Ureter (tissue), 1 donor: Measurements from ENCODE around the gene POLR2L. TPM values are rescaled to one million over a fixed set of nuclear protein-coding genes. Genes with fewer than 3 reads are reported as not detected.

Source experiments
- DNase-seq: peaks from one replicate; pipeline ENCODE4 v3.0.0-alpha.2; 2020; ENCODE audit warnings: low spot score
- total RNA-seq: library from RNA; stranded (reverse); gene quantifications from one replicate; pipeline ENCODE4 v1.2.4, GENCODE V29; 2023
- donor health status: DM: yes; HTN: yes; CAD: no.

Gene POLR2L
- total RNA-seq, 1 donor from 2014 or later: 112 TPM

GRCh38 chr11:826836-827145 is 15.5 kb downstream of the POLR2L start:
- DNase-seq: no peak

- DNase-seq: no peak
These were observed 16.1 kb downstream of the POLR2L start for GRCh38 chr11:826227-826621.

- no peak for DNase-seq
These were observed 16.7 kb downstream of the POLR2L start for GRCh38 chr11:825366-826226.

- no peak for DNase-seq
These were observed 17.4 kb downstream of the POLR2L start for GRCh38 chr11:824942-825341.

GRCh38 chr11:824292-824880 is 17.9 kb downstream of the POLR2L start:
- no peak for DNase-seq

GRCh38 chr11:823441-824291 is 18.7 kb downstream of the POLR2L start:
- no peak for DNase-seq

GRCh38 chr11:821512-822371 is 20.6 kb downstream of the POLR2L start:
- no peak for DNase-seq

GRCh38 chr11:820655-821511 is 21.4 kb downstream of the POLR2L start:
- no peak for DNase-seq

GRCh38 chr11:819943-820649 is 22.2 kb downstream of the POLR2L start:
- peak; percentile 93 for DNase-seq

GRCh38 chr11:819129-819931 is 23.0 kb downstream of the POLR2L start:
- peak; percentile 95 for DNase-seq

GRCh38 chr11:818396-819128 is 23.8 kb downstream of the POLR2L start, which contains the start of gene PNPLA2:
Gene PNPLA2 (plus strand): TSS chr11:818914. CDS start chr11:819719, 805 bp downstream.
- DNase-seq: peak; percentile 84

GRCh38 chr11:816433-816779 is 25.9 kb downstream of the POLR2L start:
- DNase-seq: no peak

- no peak for DNase-seq
These were observed 26.5 kb downstream of the POLR2L start for GRCh38 chr11:815675-816432.

- no peak for DNase-seq
These were observed 28.8 kb downstream of the POLR2L start for GRCh38 chr11:813456-814096.

- no peak for DNase-seq
These were observed 29.3 kb downstream of the POLR2L start for GRCh38 chr11:813072-813455.

GRCh38 chr11:812390-812789 is 29.9 kb downstream of the POLR2L start:
- no peak for DNase-seq
